HL-60/S4 treated with phorbol 12-myristate 13-acetate at 8.2 ng/mL for 4 days and 3 days (cell line): ENCODE data around the gene FARP1.

Experiments
- in situ Hi-C: fragments of 300-500 bp; cut with MboI; formaldehyde crosslinking; loops from 2 replicates; pipeline ENCODE4 v1.15.0; 2022; ENCODE audit warnings: low sequenced_read_pairs

FARP1 gene

GRCh38 chr13:98488736-98489135, 345.8 kb downstream of the FARP1 start:
- in situ Hi-C loops, result no loop called here

GRCh38 chr13:98489446-98490194, 346.7 kb downstream of the FARP1 start:
- in situ Hi-C loops, result no loop called here

- in situ Hi-C loops, result no loop called here
Observed at GRCh38 chr13:98490195-98490836, 347.4 kb downstream of the FARP1 start.

- in situ Hi-C loops, result no loop called here
Observed at GRCh38 chr13:98490866-98491265, 348.0 kb downstream of the FARP1 start.

GRCh38 chr13:98492335-98493041, 349.6 kb downstream of the FARP1 start:
- in situ Hi-C loops, result no loop called here

- in situ Hi-C loops, result no loop called here
Observed at GRCh38 chr13:98493042-98493712, 350.3 kb downstream of the FARP1 start.

- in situ Hi-C loops, result no loop called here
Observed at GRCh38 chr13:98494769-98495168, 351.9 kb downstream of the FARP1 start.

- in situ Hi-C loops, result no loop called here
Observed at GRCh38 chr13:98495627-98496478, 353.0 kb downstream of the FARP1 start.

GRCh38 chr13:98496479-98496791, 353.5 kb downstream of the FARP1 start:
- in situ Hi-C loops, result no loop called here

- in situ Hi-C loops, result no loop called here
Observed at GRCh38 chr13:98496966-98497365, 354.1 kb downstream of the FARP1 start.

- in situ Hi-C loops, result no loop called here
Observed at GRCh38 chr13:98500963-98501421, 358.1 kb downstream of the FARP1 start.

- in situ Hi-C loops, result no loop called here
Observed at GRCh38 chr13:98503175-98504028, 360.5 kb downstream of the FARP1 start.

- in situ Hi-C loops, result no loop called here
Observed at GRCh38 chr13:98504029-98504351, 361.1 kb downstream of the FARP1 start.

- in situ Hi-C loops, result no loop called here
Observed at GRCh38 chr13:98504371-98504963, 361.6 kb downstream of the FARP1 start.
